ENCODE measurements around the gene DNM3. TPM values are rescaled to one million over a fixed set of nuclear protein-coding genes. Genes with fewer than 3 reads are reported as not detected.
A peak's percentile ranks its signal among the peaks of the same experiment; 100 is the strongest.

The DNM3 gene
- total RNA-seq, 6 donors from 2014 or later: 7.1 to 30.4 (median 10.3) TPM

- DNase-seq: no peak
- ATAC-seq (ENCODE audit: low FRiP score in 2 of 2): no peak
- TF ChIP-seq, protein P1, sequence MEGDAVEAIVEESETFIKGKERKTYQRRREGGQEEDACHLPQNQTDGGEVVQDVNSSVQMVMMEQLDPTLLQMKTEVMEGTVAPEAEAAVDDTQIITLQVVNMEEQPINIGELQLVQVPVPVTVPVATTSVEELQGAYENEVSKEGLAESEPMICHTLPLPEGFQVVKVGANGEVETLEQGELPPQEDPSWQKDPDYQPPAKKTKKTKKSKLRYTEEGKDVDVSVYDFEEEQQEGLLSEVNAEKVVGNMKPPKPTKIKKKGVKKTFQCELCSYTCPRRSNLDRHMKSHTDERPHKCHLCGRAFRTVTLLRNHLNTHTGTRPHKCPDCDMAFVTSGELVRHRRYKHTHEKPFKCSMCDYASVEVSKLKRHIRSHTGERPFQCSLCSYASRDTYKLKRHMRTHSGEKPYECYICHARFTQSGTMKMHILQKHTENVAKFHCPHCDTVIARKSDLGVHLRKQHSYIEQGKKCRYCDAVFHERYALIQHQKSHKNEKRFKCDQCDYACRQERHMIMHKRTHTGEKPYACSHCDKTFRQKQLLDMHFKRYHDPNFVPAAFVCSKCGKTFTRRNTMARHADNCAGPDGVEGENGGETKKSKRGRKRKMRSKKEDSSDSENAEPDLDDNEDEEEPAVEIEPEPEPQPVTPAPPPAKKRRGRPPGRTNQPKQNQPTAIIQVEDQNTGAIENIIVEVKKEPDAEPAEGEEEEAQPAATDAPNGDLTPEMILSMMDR (IDR thresholded peaks at IDR 0.05): no peak
- TF ChIP-seq EP300 (IDR thresholded peaks at IDR 0.05) (no peak), POLR2A (IDR thresholded peaks at IDR 0.05) (no peak), POLR2AphosphoS5 (IDR thresholded peaks at IDR 0.05) (no peak)
- 100% methylated on average over 1 of the region's 1 CpG for WGBS, 2 donors
- no peaks in the 10 kb centered on the region for H3K36me3 ChIP-seq
- H3K27me3 ChIP-seq: no peaks in the 10 kb centered on the region
- H3K4me1 ChIP-seq: peaks cover 0 to 7% (median 3%) of the 10 kb centered on the region in 4 donors
- no peak overlapping the region for H3K4me3 ChIP-seq
- H3K27ac ChIP-seq: no peak overlapping the region
- no peaks in the 10 kb centered on the region for H3K9me3 ChIP-seq
These were observed 291.5 kb downstream of the DNM3 start for GRCh38 chr1:172132836-172133235.

DNA sequence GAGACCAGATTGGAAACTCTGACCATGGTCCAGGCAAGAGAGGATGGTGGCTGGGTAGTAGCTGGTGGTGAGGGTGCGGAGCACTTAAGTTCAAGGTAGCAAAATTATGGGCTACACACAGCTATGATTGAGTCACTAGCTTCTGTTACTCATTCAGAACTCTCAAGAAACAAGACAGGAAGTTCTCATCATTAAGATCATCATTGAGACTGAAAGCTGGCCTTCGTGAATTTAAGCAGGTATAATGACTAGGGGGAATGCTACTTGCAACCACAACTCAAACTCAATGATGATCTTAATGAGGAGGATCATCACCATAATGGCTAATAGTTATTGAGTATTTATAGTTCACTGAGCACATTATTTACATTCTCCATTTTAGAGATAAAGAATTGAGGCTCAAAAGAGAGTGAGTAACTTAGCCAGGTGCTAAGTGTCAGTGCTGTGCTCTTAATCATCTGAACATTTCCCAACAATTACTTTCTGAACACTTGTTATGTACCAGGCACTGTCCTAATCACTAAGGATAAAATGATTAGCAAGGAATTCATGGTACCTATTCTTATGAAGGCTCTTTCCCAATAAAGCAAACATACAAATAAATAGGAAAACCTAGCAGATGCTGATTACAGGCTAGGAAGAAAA lies 292.9 kb downstream of the DNM3 start:
- Histone ChIP-seq H3K4me1 (peaks cover 0 to 7% (median 3%) of the 10 kb centered on the region in 4 donors), H3K27ac (no peak overlapping the region), H3K36me3 (no peaks in the 10 kb centered on the region), H3K27me3 (no peaks in the 10 kb centered on the region), H3K4me3 (no peak overlapping the region), H3K9me3 (no peaks in the 10 kb centered on the region)
- DNase-seq: no peak
- no peak for TF ChIP-seq EP300 (IDR thresholded peaks at IDR 0.05)
- TF ChIP-seq, protein P1 (IDR thresholded peaks at IDR 0.05): no peak
- no peak for TF ChIP-seq POLR2A (IDR thresholded peaks at IDR 0.05)
- TF ChIP-seq POLR2AphosphoS5 (IDR thresholded peaks at IDR 0.05): no peak
- WGBS, 2 donors: 86 to 89% methylated on average over 2 of the region's 2 CpGs
- ATAC-seq (ENCODE audit: low FRiP score in 2 of 2): no peak

GRCh38 chr1:172135076-172135672 lies 293.9 kb downstream of the DNM3 start:
- no peak for TF ChIP-seq POLR2A (IDR thresholded peaks at IDR 0.05)
- no peak for TF ChIP-seq EP300 (IDR thresholded peaks at IDR 0.05)
- TF ChIP-seq, protein P1 (IDR thresholded peaks at IDR 0.05): peak in 5 of 6 experiments; percentile 18 to 53 (median 49)

GRCh38 chr1:172135978-172136610 lies 294.8 kb downstream of the DNM3 start:
- ATAC-seq (ENCODE audit: low FRiP score in 2 of 2) (peak in 1 of 2 donors; percentile 60), DNase-seq (no peak)
- Histone ChIP-seq H3K36me3 (no peaks in the 10 kb centered on the region), H3K4me3 (no peak overlapping the region), H3K27ac (peak overlapping the region in 2 of 4 donors; percentile 5 to 34), H3K4me1 (peaks cover 0 to 7% (median 6%) of the 10 kb centered on the region in 4 donors), H3K27me3 (no peaks in the 10 kb centered on the region), H3K9me3 (no peaks in the 10 kb centered on the region)
- TF ChIP-seq POLR2AphosphoS5 (IDR thresholded peaks at IDR 0.05) (no peak), POLR2A (IDR thresholded peaks at IDR 0.05) (no peak), EP300 (IDR thresholded peaks at IDR 0.05) (no peak)
- TF ChIP-seq, protein P1 (IDR thresholded peaks at IDR 0.05): no peak
- WGBS, 2 donors: 56 to 64% methylated on average over 4 of the region's 4 CpGs

More at GRCh38 chr1:172135076-172135672, 293.9 kb downstream of the DNM3 start:
- H3K36me3 ChIP-seq: no peaks in the 10 kb centered on the region
- H3K4me3 ChIP-seq: no peak overlapping the region
- no peak overlapping the region for H3K27ac ChIP-seq
- DNase-seq (no peak), ATAC-seq (ENCODE audit: low FRiP score in 2 of 2) (no peak)
- no peaks in the 10 kb centered on the region for H3K9me3 ChIP-seq
- H3K4me1 ChIP-seq: peaks cover 0 to 7% (median 3%) of the 10 kb centered on the region in 4 donors
- 76 to 81% methylated on average over 2 of the region's 2 CpGs for WGBS, 2 donors
- no peaks in the 10 kb centered on the region for H3K27me3 ChIP-seq
